OCI-LY7 (cell line): ENCODE data around the gene SBF2.

Source experiments
- CTCF ChIP-seq: fragments of 200-600 bp; sonication (generic); conservative IDR thresholded peaks from 2 replicates; pipeline ENCODE4 v1.5.1; 2014; ENCODE audit warnings: mild to moderate bottlenecking, antibody characterized with exemption, low read length, moderate library complexity, mixed read lengths
- EZH2phosphoT487 ChIP-seq: fragments of 200-600 bp; sonication (generic); IDR thresholded peaks from 2 replicates; pipeline ENCODE4 v1.6.1; 2018; ENCODE audit warnings: low read depth, borderline replicate concordance, mild to moderate bottlenecking, mixed run types, antibody characterized with exemption, low read length, moderate library complexity, mixed read lengths

GRCh38 chr11:10310301-10310841 lies 16.4 kb upstream of the SBF2 start:
- no peak for TF ChIP-seq CTCF
- no peak for TF ChIP-seq EZH2phosphoT487
